ENCODE data around the gene STK35. TPM values are rescaled to one million over a fixed set of nuclear protein-coding genes. Genes with fewer than 3 reads are reported as not detected.

Gene STK35
- total and polyA plus RNA-seq, 2 donors (not counting 3 experiments of a cell fraction or from before 2014, with no cell fraction given): 10.2 to 17.5 TPM

DNA sequence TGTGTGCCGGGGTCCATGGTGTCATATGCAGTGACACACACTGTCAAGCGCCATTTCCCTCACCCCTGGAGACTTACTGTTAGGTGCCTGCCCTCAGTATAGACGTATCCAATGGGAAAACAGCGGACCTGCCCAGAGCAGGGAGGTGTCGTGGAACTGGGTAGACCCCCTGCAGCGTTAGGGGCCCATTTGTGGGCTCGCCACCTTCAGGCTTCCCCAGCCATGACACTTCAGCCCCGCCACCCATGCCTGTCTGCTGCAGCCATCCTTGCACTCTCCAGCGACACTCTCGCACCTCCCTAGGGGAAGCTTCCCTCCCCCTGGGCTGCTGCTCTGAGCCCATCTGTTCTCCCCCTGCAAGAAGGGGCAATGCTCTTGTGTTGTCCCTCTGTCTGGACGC, 43.2 kb downstream of the STK35 start:
- no peaks in the 10 kb centered on the region for H3K79me2 ChIP-seq (ENCODE audit: control insufficient read depth, insufficient read depth, low read length)
- intact Hi-C loops (cut with micrococcal nuclease) (no loop called here), dilution Hi-C loops (cut with MboI; ENCODE audit: extremely low pct_ligation_motif_present, low sequenced_read_pairs) (no loop called here)
- BruUV-seq (replicated peaks): no TSS peak
- H3K9me1 ChIP-seq (replicated peaks; ENCODE audit: control insufficient read depth, extremely low read depth, insufficient read depth, low read length): no peaks in the 10 kb centered on the region
- H3K4me1 ChIP-seq (ENCODE audit: control insufficient read depth, extremely low read depth, insufficient read depth, low read length): no peaks in the 10 kb centered on the region
- FAIRE-seq: no peak
- TF ChIP-seq POLR2AphosphoS5 (IDR thresholded peaks at IDR 0.05; ENCODE audit: insufficient read depth, low read depth, low read length) (no peak), EZH2 (IDR thresholded peaks at IDR 0.05; ENCODE audit: borderline replicate concordance, low read depth, low read length, severe bottlenecking) (no peak)
- H4K20me1 ChIP-seq (replicated peaks; ENCODE audit: control insufficient read depth, extremely low read depth, insufficient read depth, low read length): no peaks in the 10 kb centered on the region
- no peaks in the 10 kb centered on the region for H3K9me3 ChIP-seq (replicated peaks; ENCODE audit: control insufficient read depth, insufficient read depth, low read length)
- no peak for DNase-seq (ENCODE audit: low read depth, low spot score)
- POLR2A ChIA-PET: no interaction called here
- H3K9ac ChIP-seq (replicated peaks; ENCODE audit: extremely low read depth, insufficient read depth, low read length): no peak overlapping the region
- no peak overlapping the region for H3K27ac ChIP-seq (ENCODE audit: insufficient read depth, low read depth, low read length)
- H2AFZ ChIP-seq (ENCODE audit: low read depth, low read length): no peak overlapping the region
- no peak overlapping the region for H3K4me2 ChIP-seq (ENCODE audit: insufficient read depth, low read length)
- peaks cover 4 to 11% of the 10 kb centered on the region in 2 experiments for H3K36me3 ChIP-seq (ENCODE audit: control insufficient read depth in 2 of 2, extremely low read depth in 1 of 2, insufficient read depth in 2 of 2, low read length in 2 of 2)
- CTCF ChIA-PET: interaction anchor here (1.0 kb wide), 1 partner anchor 9 kb away, joined by 3 read pairs; no protein-coding TSS in a partner anchor
- H3K4me3 ChIP-seq (replicated peaks in 1 of 3; ENCODE audit: insufficient read depth in 1 of 3, low read depth in 1 of 3, low read length in 3 of 3): no peak overlapping the region
- H3K27me3 ChIP-seq (ENCODE audit: control insufficient read depth in 2 of 2, insufficient read depth in 2 of 2, low read length in 2 of 2): no peaks in the 10 kb centered on the region

DNA sequence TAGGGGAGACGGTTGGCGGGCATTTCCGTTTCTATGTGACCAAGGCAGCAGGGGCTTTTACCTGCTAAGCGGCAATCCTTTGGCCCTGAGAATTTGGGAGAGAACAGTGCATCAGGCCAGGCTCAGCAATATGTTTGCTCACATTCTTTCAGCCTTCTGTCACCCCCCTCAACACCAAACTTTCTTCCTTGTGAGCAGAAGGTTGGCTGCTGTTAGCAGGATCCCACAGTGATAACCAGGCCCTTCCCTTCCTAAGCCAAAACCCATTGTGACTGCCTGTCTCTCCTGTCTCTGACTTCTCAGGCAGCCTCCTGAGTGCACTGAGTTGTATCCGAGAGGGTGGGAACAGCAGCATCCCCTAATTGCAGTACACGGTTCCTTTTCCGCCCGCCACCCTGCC, 43.7 kb downstream of the STK35 start:
- peaks cover 4 to 11% of the 10 kb centered on the region in 2 experiments for H3K36me3 ChIP-seq (ENCODE audit: control insufficient read depth in 2 of 2, extremely low read depth in 1 of 2, insufficient read depth in 2 of 2, low read length in 2 of 2)
- no peaks in the 10 kb centered on the region for H3K9me1 ChIP-seq (replicated peaks; ENCODE audit: control insufficient read depth, extremely low read depth, insufficient read depth, low read length)
- BruUV-seq (replicated peaks): no TSS peak
- TF ChIP-seq EZH2 (IDR thresholded peaks at IDR 0.05; ENCODE audit: borderline replicate concordance, low read depth, low read length, severe bottlenecking): no peak
- TF ChIP-seq POLR2A (IDR thresholded peaks at IDR 0.05; ENCODE audit: low read depth, low read length): no peak
- no peak for TF ChIP-seq FOS (IDR thresholded peaks at IDR 0.05; ENCODE audit: borderline replicate concordance, insufficient read depth, low read length)
- TF ChIP-seq, protein P1, sequence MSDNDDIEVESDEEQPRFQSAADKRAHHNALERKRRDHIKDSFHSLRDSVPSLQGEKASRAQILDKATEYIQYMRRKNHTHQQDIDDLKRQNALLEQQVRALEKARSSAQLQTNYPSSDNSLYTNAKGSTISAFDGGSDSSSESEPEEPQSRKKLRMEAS (IDR thresholded peaks at IDR 0.05; ENCODE audit: insufficient read depth, insufficient read length): no peak
- TF ChIP-seq GATA2 (IDR thresholded peaks at IDR 0.05; ENCODE audit: insufficient read depth, insufficient read length, low read depth, low read length): no peak
- TF ChIP-seq MYC (IDR thresholded peaks at IDR 0.05; ENCODE audit: low read depth, low read length): no peak
- TF ChIP-seq POLR2AphosphoS5 (IDR thresholded peaks at IDR 0.05; ENCODE audit: insufficient read depth, low read depth, low read length): no peak
- no peak for TF ChIP-seq JUN (IDR thresholded peaks at IDR 0.05; ENCODE audit: borderline replicate concordance, insufficient read depth, insufficient read length, low read depth)
- TF ChIP-seq, protein P2, sequence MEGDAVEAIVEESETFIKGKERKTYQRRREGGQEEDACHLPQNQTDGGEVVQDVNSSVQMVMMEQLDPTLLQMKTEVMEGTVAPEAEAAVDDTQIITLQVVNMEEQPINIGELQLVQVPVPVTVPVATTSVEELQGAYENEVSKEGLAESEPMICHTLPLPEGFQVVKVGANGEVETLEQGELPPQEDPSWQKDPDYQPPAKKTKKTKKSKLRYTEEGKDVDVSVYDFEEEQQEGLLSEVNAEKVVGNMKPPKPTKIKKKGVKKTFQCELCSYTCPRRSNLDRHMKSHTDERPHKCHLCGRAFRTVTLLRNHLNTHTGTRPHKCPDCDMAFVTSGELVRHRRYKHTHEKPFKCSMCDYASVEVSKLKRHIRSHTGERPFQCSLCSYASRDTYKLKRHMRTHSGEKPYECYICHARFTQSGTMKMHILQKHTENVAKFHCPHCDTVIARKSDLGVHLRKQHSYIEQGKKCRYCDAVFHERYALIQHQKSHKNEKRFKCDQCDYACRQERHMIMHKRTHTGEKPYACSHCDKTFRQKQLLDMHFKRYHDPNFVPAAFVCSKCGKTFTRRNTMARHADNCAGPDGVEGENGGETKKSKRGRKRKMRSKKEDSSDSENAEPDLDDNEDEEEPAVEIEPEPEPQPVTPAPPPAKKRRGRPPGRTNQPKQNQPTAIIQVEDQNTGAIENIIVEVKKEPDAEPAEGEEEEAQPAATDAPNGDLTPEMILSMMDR (IDR thresholded peaks at IDR 0.05; ENCODE audit: extremely low read depth in 1 of 2, insufficient read depth in 1 of 2, low read depth in 1 of 2, low read length in 2 of 2): no peak
- no peak overlapping the region for H3K9ac ChIP-seq (replicated peaks; ENCODE audit: extremely low read depth, insufficient read depth, low read length)
- CTCF ChIA-PET: no interaction called here
- H2AFZ ChIP-seq (ENCODE audit: low read depth, low read length): no peak overlapping the region
- H3K27me3 ChIP-seq (ENCODE audit: control insufficient read depth in 2 of 2, insufficient read depth in 2 of 2, low read length in 2 of 2): no peaks in the 10 kb centered on the region
- no peak for DNase-seq (ENCODE audit: low read depth, low spot score)
- no peak overlapping the region for H3K27ac ChIP-seq (ENCODE audit: insufficient read depth, low read depth, low read length)
- FAIRE-seq: no peak
- POLR2A ChIA-PET: no interaction called here
- H3K4me1 ChIP-seq (ENCODE audit: control insufficient read depth, extremely low read depth, insufficient read depth, low read length): no peaks in the 10 kb centered on the region
- intact Hi-C loops (cut with micrococcal nuclease): no loop called here
- no peaks in the 10 kb centered on the region for H3K79me2 ChIP-seq (ENCODE audit: control insufficient read depth, insufficient read depth, low read length)
- H3K4me2 ChIP-seq (ENCODE audit: insufficient read depth, low read length): no peak overlapping the region
- H3K4me3 ChIP-seq (replicated peaks in 1 of 3; ENCODE audit: insufficient read depth in 1 of 3, low read depth in 1 of 3, low read length in 3 of 3): no peak overlapping the region
- dilution Hi-C loops (cut with MboI; ENCODE audit: extremely low pct_ligation_motif_present, low sequenced_read_pairs): no loop called here
- H3K9me3 ChIP-seq (replicated peaks; ENCODE audit: control insufficient read depth, insufficient read depth, low read length): no peaks in the 10 kb centered on the region
- no peaks in the 10 kb centered on the region for H4K20me1 ChIP-seq (replicated peaks; ENCODE audit: control insufficient read depth, extremely low read depth, insufficient read depth, low read length)

Measured in endothelial cell of umbilical vein (primary cell).